ENCODE results near the gene TREML2.
A peak's percentile ranks its signal among the peaks of the same experiment; 100 is the strongest.
"Not testable (repeated sequence)": the region's sequence is repeated elsewhere in the genome, so short reads cannot be mapped to it uniquely, and the experiment has no call there.

The TREML2 gene

GRCh38 chr6:41208439-41209106 lies 7.6 kb upstream of the TREML2 start:
- no peak for DNase-seq

DNA sequence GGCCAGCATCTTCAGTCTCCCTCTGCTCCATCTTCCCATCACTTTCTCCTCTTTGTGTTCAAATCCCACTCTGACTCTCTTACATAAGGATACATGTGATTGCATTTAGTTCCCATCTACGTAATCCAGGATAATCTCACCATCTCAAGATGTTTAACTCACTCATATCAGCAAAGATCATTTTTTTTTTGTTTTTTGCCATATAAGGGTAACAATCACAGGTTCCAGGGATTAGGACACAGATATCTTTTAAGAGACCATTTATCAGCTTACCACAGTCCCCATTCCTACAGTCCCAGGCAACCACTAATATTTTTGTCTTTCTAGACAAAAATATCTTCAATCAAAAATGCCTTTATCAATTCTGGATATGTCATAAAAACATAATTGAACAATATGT lies 3.2 kb upstream of the TREML2 start:
- no peak for DNase-seq

DNA sequence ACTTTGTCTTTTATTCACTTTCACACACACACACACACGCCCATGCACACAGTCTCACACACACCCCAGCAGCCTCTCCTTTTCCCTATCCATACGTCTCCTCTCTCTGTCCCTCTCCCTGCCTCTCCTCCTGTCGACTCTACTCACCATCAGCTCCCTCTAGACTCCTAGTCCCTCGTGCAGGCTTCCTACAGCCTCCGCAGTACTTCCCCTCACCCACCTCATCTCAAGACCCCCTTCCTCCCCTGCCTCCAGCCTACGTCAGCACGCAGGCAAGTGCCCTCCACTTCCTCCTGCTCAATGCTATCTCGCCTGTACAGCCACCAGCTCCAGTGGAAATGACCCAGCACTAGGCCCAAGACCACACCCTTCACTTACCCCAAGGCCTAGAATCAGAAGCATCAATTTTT lies 820 bp upstream of the TREML2 start:
- DNase-seq, result no peak

GRCh38 chr6:41200296-41200900 lies 551 bp downstream of the TREML2 start:
- DNase-seq, result peak; percentile 6

GRCh38 chr6:41199552-41200246 lies 1.2 kb downstream of the TREML2 start:
- no peak for DNase-seq

GRCh38 chr6:41197234-41197633 lies 3.7 kb downstream of the TREML2 start:
- DNase-seq, result no peak

DNA sequence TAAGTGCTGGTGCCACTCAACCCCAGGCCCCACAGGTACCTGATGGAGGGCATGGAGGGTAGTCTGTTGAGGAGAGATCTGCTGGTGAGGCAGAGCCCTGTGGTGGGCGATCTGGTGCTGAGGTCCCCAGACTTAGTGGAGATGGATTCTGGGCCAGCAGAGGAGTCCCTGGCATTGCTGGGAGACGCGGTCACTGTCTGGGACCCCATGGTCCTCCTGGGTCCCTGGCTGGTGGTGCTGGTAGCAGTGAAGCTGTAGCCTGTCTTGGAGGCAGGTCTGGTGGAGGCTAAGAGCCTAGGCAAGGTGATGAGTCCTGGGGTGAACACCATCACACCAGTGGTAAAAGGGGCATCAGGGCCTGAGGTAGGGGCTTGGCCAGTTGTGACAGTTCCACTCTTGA lies 6.6 kb downstream of the TREML2 start:
- DNase-seq, result no peak

- no peak for DNase-seq
Measured at GRCh38 chr6:41193884-41194283, 7.1 kb downstream of the TREML2 start.

GRCh38 chr6:41193171-41193734 lies 7.7 kb downstream of the TREML2 start:
- no peak for DNase-seq

- DNase-seq, result peak; percentile 33
Measured at GRCh38 chr6:41191569-41191968, 9.4 kb downstream of the TREML2 start.

DNA sequence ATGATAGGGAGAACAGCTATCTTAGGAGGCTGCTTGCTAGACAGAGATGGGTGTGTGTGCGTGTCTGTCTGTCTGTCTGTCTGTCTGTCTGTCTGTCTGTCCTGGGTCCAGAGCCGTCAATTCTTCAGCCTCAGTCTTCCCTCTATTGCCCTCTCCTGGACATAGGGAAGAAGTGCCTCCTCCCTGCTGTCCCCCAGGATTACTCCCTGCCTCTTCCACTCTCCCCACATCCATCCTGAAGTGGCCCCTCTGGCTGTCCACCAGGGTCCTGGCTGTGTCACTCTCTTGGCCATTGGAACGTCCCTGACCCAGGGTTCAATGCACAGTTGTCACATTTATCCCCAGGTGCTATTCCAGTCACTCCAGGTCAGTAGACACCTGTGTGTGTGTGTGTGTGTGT lies 10.2 kb downstream of the TREML2 start:
- no peak for DNase-seq

DNA sequence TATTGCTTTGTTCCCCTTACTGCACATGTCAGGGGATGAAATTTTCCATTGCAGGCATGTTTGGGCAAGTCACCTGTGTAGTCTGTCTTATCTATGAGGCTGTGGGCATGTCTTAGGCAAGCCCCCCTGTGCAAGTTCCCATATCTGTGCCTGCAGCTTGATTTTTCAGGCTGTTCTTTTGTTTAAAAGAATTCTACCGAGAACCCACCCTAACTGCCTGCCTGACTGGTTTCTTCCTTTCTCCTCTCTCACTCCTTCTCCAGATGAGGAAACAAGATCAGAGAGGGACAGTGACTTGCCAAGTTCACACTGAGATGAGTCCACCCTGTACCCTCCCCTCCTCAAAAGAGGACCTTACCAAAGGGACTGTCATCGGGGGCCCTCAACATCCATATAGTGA lies 11.0 kb downstream of the TREML2 start:
- no peak for DNase-seq

DNA sequence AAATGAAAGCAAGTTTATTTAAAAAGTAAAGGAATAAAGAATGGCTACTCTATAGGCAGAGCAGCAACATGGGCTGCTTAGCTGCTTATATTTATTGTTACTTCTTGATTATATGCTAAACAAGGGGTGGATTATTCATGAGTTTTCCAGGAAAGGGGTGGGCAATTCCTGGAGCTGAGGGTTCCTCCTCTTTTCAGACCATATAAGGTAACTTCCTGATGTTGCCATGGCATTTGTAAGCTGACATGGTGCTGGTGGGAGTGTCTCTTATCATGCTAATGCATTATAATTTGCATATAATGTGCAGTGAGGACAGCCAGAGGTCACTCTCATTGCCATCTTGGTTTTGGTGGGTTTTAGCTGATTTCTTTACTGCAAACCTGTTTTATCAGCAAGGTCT lies 11.9 kb downstream of the TREML2 start:
- not testable (repeated sequence) for DNase-seq

DNA sequence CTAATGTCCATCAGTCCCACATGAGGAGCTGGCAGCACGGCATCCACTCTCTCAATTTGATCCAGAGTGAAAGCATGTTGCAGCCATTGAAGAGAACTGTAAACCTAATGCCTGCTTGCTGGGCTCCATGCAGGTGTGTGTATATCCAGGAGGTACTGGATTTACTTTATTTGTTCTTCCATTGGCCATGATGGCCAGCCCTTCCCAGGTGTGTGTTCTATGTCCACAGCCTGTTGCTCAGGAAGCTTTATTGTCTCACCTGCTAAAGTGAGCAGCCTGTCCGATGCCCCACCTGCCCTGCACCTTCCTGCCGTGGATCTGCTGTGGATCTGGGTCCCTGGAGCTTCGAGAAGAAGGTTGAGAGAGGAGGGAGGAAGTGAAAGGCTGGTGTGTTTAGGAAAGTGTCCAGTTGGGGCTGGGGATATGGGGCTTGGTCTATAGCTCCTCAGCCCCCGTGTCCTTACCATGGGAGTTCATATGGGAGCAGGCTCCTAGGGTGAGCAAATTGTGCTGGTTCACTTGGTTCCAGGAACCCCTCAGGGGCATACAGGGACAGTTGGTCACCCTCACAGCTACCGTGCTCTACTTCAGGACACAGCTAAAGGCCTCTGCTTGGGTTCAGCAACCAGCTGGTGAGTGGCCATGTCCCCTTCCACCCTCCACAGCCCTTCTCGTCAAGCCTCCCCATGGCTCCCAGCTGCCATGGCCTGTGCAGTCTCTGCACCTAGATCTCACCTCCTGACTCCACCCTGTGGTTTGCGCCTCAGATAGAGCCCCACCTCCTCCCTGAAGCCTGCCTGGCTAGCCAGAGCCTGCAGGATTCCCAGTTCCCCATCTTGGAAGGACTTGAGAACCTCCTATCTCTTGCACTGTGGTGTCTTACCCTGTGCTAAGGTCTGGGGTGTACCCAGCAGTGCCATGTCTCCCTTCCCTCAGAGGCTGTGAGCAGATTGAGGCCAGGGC lies 12.7 kb downstream of the TREML2 start:
- no peak for DNase-seq

DNA sequence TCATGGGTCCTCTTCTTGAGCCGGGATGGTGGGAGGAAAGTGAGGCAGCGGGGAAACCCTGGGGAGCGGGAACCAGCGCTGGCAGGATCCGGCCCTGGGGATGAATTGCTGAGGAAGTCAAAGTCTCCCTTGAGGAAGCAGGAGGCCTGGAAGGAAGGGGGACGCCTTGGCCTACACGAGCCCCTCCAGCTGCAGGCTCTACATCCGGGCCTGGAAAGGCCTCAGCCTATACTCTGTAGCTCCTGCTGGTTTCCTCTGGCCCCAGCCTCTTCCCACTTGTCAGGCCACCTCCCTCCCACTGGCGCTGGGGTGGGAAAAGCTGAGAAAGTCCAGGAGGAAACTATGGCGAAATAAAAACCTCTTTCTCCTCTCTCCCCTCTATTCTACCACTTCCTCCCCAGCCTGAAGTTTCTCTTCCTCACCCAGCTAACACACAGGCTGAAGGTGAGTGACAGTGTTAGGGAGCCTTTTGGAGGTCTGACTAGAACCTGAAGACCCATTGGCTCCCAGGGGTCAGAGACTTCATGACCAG lies 14.9 kb downstream of the TREML2 start:
- DNase-seq, result no peak

GRCh38 chr6:41184761-41185160 lies 16.2 kb downstream of the TREML2 start:
- DNase-seq, result no peak

DNA sequence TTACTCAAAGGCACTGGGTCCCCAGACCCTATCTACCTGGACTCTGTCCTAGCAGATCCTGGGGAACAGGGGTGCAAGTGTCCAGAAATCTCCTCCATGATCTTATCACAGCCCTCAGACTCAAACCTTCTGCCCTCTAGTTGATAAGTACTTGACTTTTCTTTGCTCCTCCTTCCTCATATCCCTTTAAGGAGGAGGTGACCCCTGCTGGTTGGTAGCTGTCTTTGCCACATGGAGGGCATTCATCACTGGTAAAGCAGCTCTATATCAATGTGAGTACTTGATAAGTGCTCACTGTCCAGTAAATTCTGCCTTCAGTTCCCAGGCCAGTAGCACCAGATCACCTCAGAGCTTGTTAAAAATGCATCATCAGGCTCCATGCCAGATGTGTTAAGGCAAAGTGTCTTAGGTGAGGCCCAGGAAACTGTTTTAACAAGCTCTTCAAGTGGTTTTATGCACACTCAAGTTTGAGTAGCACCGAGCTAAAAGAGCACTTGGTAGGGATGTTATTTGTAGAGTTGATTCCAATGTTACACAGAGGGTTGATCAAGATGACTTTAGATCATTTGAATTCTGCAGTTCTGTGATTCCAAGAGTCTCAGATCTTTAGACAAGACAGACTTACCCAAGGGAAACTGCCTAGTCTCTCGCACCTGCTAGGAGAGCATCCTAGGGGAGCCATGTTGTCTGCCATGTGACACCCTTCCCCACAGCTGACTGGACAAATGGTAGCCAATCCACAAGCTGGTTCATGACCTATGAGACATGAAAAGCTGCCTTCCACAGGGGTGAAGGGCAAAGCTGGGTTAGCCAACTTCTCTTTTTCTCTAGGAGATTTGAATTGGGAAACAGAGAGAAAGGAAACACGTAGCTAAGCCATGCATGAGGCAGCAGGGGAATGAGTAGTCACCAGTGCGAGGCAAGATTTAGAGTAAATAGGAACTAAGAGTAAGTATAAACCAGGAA lies 18.6 kb downstream of the TREML2 start:
- DNase-seq, result peak; percentile 45

DNA sequence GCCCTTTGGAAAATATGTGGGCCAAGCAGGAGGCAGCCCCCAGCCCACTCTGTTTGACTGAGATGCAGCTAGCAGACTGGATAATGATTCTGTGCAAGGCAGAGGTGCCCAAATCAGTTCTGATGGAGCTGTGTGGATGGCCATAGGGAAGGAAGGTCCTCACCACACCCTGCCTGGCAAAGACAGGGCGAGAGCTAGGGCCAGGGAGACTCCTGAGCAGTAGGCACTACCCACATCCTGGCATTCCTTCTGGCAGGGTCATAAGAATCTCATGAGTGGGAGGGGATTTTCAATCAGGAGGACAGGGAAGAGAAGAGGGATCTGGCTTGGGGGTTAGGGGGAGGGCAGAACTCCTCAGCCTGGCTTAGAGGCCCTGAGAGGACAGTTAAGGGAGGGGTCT lies 19.4 kb downstream of the TREML2 start:
- no peak for DNase-seq

DNA sequence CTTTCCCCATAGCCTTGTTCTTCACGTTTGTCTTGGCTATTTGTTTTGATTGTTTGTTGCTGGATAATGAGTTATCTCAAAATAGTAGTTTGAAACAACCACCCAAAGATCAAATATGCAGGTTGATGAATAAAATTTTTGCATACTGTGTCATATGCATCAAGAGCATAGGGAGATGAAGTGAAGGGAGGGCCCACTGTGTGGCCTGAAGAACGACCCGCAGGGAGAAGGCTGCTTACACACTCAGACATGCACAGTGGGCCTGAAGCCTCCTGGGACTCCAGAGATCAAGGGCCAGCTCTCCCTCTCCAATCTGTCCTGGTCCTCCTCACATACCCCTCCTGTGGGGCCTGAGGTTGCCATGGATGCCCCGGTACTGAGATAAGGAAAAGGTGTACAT lies 21.8 kb downstream of the TREML2 start:
- no peak for DNase-seq

- no peak for DNase-seq
Measured at GRCh38 chr6:41177695-41178094, 23.3 kb downstream of the TREML2 start.

- no peak for DNase-seq
Measured at GRCh38 chr6:41177287-41177686, 23.7 kb downstream of the TREML2 start.
